CD4-positive, alpha-beta T cell (primary cell): Measurements from ENCODE around the gene FOXA1. TPM values are rescaled to one million over a fixed set of nuclear protein-coding genes. Genes with fewer than 3 reads are reported as not detected.
A peak's percentile ranks its signal among the peaks of the same experiment; 100 is the strongest.

Experiments used
- ATAC-seq: fragments of 200-7000 bp; cut with Tn5 transposase; one replicate; pipeline ENCODE4 v1.10.0; 2022; ENCODE audit warnings: mild to moderate bottlenecking; ENCODE audit not compliant: poor library complexity
- CTCF ChIA-PET: fragments of 350-600 bp; sonication (Branson Sonifier 250); formaldehyde crosslinking; loops from one replicate; lab custom pipeline; 2021; ENCODE audit warnings: antibody characterized with exemption, inconsistent platforms; lab: Charles Lee
- POLR2A ChIA-PET: fragments of 350-600 bp; sonication (Branson Sonifier 250); formaldehyde crosslinking; loops from one replicate; lab custom pipeline; 2021; ENCODE audit warnings: antibody characterized with exemption, inconsistent platforms; lab: Charles Lee
- DNase-seq, 14 experiments: peaks; one replicate each; pipeline ENCODE4 v3.0.0-alpha.2; 2013 to 2020; ENCODE audit warnings: mixed read lengths in 2 of 14
- H3K27ac ChIP-seq, 2 donors: one replicate each; pipeline versions ENCODE4 v1.5.1 to v1.7.0; 2013; ENCODE audit warnings: low read length in 2 of 2, low read depth in 1 of 2, mild to moderate bottlenecking in 1 of 2
- H3K27me3 ChIP-seq, 2 experiments: 1 replicate in 1 of 2; 2 replicates in 1 of 2; pipeline versions ENCODE4 v1.6.1 to v1.7.0; 2013; ENCODE audit warnings: low read length in 2 of 2, control low read depth in 1 of 2, mild to moderate bottlenecking in 1 of 2, moderate library complexity in 1 of 2; ENCODE audit not compliant: insufficient read depth in 2 of 2, control insufficient read depth in 1 of 2
- H3K36me3 ChIP-seq: one replicate; pipeline ENCODE4 v1.6.1; 2013; ENCODE audit warnings: low read length, control low read depth; ENCODE audit not compliant: insufficient read depth
- H3K4me1 ChIP-seq: one replicate; pipeline ENCODE4 v1.6.1; 2013; ENCODE audit warnings: low read length, control low read depth; ENCODE audit not compliant: insufficient read depth
- H3K4me3 ChIP-seq: one replicate; pipeline ENCODE4 v1.5.1; 2013; ENCODE audit warnings: mild to moderate bottlenecking, low read length, moderate library complexity
- H3K9me3 ChIP-seq, 2 experiments: 1 replicate in 1 of 2; 2 replicates in 1 of 2; pipeline versions ENCODE4 v1.6.1 to v1.7.0; 2013; ENCODE audit warnings: low read length in 2 of 2, mild to moderate bottlenecking in 2 of 2, control low read depth in 1 of 2, moderate library complexity in 1 of 2; ENCODE audit not compliant: control insufficient read depth in 1 of 2, insufficient read depth in 1 of 2
- H3K27ac Mint-ChIP-seq: one replicate; pipeline ENCODE4 v1.8.0; 2020; ENCODE audit warnings: mixed read lengths
- H3K27me3 Mint-ChIP-seq: one replicate; pipeline ENCODE4 v1.8.0; 2021; ENCODE audit warnings: mixed read lengths
- H3K36me3 Mint-ChIP-seq: one replicate; pipeline ENCODE4 v1.8.0; 2021; ENCODE audit warnings: low read depth, mixed read lengths
- H3K4me1 Mint-ChIP-seq: one replicate; pipeline ENCODE4 v1.8.0; 2021; ENCODE audit warnings: low read depth, mixed read lengths
- H3K4me3 Mint-ChIP-seq: one replicate; pipeline ENCODE4 v1.8.0; 2020; ENCODE audit warnings: mild to moderate bottlenecking, mixed read lengths
- H3K9me3 Mint-ChIP-seq: one replicate; pipeline ENCODE4 v1.8.0; 2020; ENCODE audit warnings: mixed read lengths
- intact Hi-C, 2 experiments: fragments of 100-400 bp; cut with DNase I in 1 of 2; cut with micrococcal nuclease in 1 of 2; formaldehyde crosslinking; loops; one replicate each; pipeline versions ENCODE4 v1.15.1 to v1.9.0; 2023 to 2025; cut with DNase I, micrococcal nuclease
- total RNA-seq, 174 experiments: library from RNA in 2 of 174; stranded (reverse) in 2 of 174; gene quantifications; one replicate each; pipeline ENCODE4 v1.2.3 and lab custom pipeline; 2021 to 2026
- TF ChIP-seq, protein P1 (sequence below): fragments of 200-600 bp; IDR thresholded peaks from one replicate; pipeline ENCODE4 v1.8.0; 2022; ENCODE audit warnings: antibody characterized with exemption, mild to moderate bottlenecking

FOXA1 gene
- total RNA-seq, 2 experiments from 2014 or later, result not detected

DNA sequence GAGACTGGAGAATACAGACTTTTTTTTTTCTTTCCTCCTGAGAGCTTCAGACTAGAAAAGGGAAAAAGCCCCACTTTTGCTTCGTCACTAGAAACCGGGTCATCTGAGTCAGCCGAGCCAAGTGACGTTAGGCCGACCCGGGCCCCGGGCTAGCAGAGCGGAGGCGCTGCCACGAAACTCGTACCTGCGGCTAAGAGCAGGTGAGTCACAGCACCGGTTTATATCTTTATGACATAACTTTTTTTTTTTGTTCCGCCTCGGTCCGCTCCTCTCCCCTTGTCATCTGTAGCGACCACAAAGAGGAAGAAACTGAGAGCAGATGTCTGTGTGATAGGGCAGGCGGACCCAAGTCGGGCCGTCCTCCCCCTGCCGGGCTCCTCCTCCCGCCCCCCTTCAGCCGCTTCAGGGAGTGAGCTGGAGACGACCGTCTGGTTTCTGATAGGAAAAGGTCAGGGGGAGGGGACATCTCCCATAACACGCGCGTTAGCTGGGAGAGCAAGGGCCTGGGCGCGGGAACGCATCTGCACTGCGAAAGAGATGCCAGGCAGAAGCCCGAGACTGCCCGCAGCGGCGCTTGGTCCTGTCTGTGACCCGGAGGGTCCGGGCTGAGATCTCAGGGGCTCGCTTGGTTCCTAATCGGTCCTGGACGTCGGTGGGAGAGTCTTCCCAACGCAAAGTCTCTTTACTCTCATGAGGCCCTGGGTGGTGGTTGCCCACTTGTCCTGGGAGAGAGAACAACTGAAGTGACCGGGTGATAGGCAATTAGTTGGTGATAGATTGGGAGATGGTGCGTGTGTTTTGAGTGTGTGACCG is 966 bp upstream of the FOXA1 start:
- POLR2A ChIA-PET, result no interaction called here
- intact Hi-C loops, result no loop called here
- H3K27ac Mint-ChIP-seq, result no peak overlapping the region
- CTCF ChIA-PET, result no interaction called here
- H3K9me3 Mint-ChIP-seq, result peaks cover 3% of the 10 kb centered on the region
- TF ChIP-seq, protein P1, sequence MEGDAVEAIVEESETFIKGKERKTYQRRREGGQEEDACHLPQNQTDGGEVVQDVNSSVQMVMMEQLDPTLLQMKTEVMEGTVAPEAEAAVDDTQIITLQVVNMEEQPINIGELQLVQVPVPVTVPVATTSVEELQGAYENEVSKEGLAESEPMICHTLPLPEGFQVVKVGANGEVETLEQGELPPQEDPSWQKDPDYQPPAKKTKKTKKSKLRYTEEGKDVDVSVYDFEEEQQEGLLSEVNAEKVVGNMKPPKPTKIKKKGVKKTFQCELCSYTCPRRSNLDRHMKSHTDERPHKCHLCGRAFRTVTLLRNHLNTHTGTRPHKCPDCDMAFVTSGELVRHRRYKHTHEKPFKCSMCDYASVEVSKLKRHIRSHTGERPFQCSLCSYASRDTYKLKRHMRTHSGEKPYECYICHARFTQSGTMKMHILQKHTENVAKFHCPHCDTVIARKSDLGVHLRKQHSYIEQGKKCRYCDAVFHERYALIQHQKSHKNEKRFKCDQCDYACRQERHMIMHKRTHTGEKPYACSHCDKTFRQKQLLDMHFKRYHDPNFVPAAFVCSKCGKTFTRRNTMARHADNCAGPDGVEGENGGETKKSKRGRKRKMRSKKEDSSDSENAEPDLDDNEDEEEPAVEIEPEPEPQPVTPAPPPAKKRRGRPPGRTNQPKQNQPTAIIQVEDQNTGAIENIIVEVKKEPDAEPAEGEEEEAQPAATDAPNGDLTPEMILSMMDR, result no peak
- peaks cover 84% of the 10 kb centered on the region for H3K27me3 Mint-ChIP-seq
- peak overlapping the region; percentile 77 for H3K4me3 Mint-ChIP-seq
- ATAC-seq (peak; percentile 68), DNase-seq (peak in 6 of 14 experiments; percentile 8 to 70 (median 24))
- H3K27ac ChIP-seq, result no peak overlapping the region
- H3K4me1 ChIP-seq, result peaks cover 39% of the 10 kb centered on the region
- peaks cover 6 to 66% of the 10 kb centered on the region in 2 experiments for H3K9me3 ChIP-seq
- no peaks in the 10 kb centered on the region for H3K36me3 ChIP-seq
- H3K4me1 Mint-ChIP-seq, result peaks cover 28% of the 10 kb centered on the region
- peaks cover 85 to 91% of the 10 kb centered on the region in 2 experiments for H3K27me3 ChIP-seq
- peak overlapping the region; percentile 3 for H3K4me3 ChIP-seq
- H3K36me3 Mint-ChIP-seq, result no peaks in the 10 kb centered on the region

DNA sequence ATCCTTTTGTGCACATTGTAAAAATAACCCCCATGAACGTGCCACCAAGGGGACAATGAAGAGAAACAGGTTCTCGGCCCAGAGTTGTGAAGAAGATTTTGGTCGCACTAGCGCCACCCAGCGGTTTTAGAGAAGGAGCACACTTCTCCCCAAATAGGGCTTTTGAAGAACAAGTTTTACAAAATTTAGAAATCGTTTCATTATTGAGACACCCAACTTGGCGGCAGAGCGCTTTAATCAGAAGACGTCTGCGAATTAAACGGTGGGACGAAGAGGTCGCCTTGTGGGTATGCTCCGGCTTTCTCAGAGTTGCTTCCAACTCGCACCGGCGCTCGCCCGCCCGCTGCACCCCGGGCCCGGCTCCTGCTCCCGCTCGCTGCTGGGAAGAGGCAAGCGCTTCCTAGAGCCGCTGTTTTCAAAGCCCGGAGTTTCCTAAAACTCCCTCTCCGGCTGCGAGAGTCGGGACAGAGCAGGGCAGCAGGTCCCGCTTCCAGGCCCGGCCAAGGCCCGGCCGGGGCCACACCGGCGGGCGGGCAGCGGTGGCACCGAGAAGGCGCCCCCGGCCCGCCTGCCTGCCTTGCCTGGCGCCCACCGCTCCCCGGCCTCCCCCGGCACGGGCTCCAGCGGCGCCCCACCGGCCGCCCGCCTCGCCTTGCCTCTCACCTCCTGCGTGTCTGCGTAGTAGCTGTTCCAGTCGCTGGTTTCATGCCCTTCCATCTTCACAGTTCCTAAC is 645 bp downstream of the FOXA1 start:
- H3K9me3 Mint-ChIP-seq, result peaks cover 6% of the 10 kb centered on the region
- H3K36me3 Mint-ChIP-seq, result no peaks in the 10 kb centered on the region
- Histone ChIP-seq H3K4me3 (no peak overlapping the region), H3K4me1 (peaks cover 35% of the 10 kb centered on the region), H3K27ac (no peak overlapping the region), H3K9me3 (peaks cover 6 to 56% of the 10 kb centered on the region in 2 experiments), H3K27me3 (peaks cover 75 to 88% of the 10 kb centered on the region in 2 experiments), H3K36me3 (no peaks in the 10 kb centered on the region)
- peaks cover 28% of the 10 kb centered on the region for H3K4me1 Mint-ChIP-seq
- H3K27me3 Mint-ChIP-seq, result peaks cover 84% of the 10 kb centered on the region
- DNase-seq (peak in 3 of 14 experiments; percentile 9 to 42 (median 33)), ATAC-seq (no peak)
- TF ChIP-seq, protein P1, result no peak
- intact Hi-C loops, result no loop called here
- POLR2A ChIA-PET, result no interaction called here
- H3K4me3 Mint-ChIP-seq, result peak overlapping the region; percentile 39
- CTCF ChIA-PET, result no interaction called here
- no peak overlapping the region for H3K27ac Mint-ChIP-seq

DNA sequence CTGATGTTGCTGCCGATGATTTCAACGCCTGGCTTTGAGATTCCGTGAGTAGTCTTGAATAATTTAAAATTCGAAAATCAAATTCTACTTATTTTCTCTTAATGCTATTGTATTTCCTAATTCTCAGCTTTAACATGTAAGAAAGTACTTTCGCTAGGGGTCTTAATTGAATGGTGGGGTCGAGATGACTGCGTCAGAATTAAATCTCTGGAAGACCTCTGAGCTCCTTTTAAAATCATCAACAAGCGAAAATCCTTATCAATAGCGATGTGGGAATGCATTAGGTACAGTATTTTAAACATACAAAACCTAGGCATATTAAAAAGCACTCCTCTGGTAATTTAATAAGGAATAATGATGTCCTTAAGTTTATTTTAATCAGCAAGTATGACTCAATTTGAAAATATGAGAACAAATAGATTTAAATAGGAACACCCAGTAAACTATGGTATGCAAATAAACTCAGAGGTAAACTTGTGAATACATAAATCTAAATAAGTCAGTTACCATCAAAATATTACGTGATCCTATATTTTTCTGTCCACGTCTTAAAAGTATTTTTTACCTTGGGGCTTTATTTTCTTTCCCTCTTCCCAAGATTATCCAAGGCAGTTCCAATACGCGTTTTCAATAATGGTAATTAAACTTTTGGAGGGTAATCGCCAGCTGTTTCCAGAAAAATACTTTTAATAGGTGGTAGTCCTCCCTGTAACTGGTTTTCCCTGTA is 1.4 kb downstream of the FOXA1 start:
- H3K4me1 Mint-ChIP-seq, result peaks cover 21% of the 10 kb centered on the region
- H3K4me1 ChIP-seq, result peaks cover 28% of the 10 kb centered on the region
- peaks cover 74 to 88% of the 10 kb centered on the region in 2 experiments for H3K27me3 ChIP-seq
- H3K9me3 ChIP-seq, result peaks cover 6 to 49% of the 10 kb centered on the region in 2 experiments
- peaks cover 84% of the 10 kb centered on the region for H3K27me3 Mint-ChIP-seq
- no peak overlapping the region for H3K27ac Mint-ChIP-seq
- intact Hi-C loops, result no loop called here
- ChIA-PET POLR2A (no interaction called here), CTCF (no interaction called here)
- TF ChIP-seq, protein P1, result no peak
- H3K4me3 ChIP-seq, result no peak overlapping the region
- no peak overlapping the region for H3K27ac ChIP-seq
- peaks cover 9% of the 10 kb centered on the region for H3K9me3 Mint-ChIP-seq
- no peaks in the 10 kb centered on the region for H3K36me3 ChIP-seq
- ATAC-seq (no peak), DNase-seq (no peak)
- no peaks in the 10 kb centered on the region for H3K36me3 Mint-ChIP-seq
- H3K4me3 Mint-ChIP-seq, result no peak overlapping the region
